ENCODE data around the gene CLN3. TPM values are rescaled to one million over a fixed set of nuclear protein-coding genes. Genes with fewer than 3 reads are reported as not detected.

Gene CLN3
- total and polyA plus RNA-seq, 2 of the 13 experiments (the other 11 are each of a cell fraction or from before 2014, with no cell fraction given), result 23.4 to 46.8 TPM

- no peak for TF ChIP-seq AKNA (CRISPR knock-in tag; IDR thresholded peaks at IDR 0.05; ENCODE audit: borderline replicate concordance)
- no peak for TF ChIP-seq SYNCRIP (IDR thresholded peaks at IDR 0.05; ENCODE audit: insufficient read depth, low read depth, low read length)
- no peak for TF ChIP-seq ATAD3A (CRISPR knock-in tag; IDR thresholded peaks at IDR 0.05)
- no peak for TF ChIP-seq ZNF761 (CRISPR knock-in tag; conservative IDR thresholded peaks at IDR 0.05)
- no peak for TF ChIP-seq ZEB1 (IDR thresholded peaks at IDR 0.05; ENCODE audit: insufficient replicate concordance, low read depth)
- TF ChIP-seq ZNF839 (CRISPR knock-in tag; IDR thresholded peaks at IDR 0.05; ENCODE audit: borderline replicate concordance), result no peak
- TF ChIP-seq DR1 (CRISPR knock-in tag; IDR thresholded peaks at IDR 0.05), result no peak
- TF ChIP-seq FUBP1 (CRISPR knock-in tag; IDR thresholded peaks at IDR 0.05; ENCODE audit: borderline replicate concordance), result no peak
- no peak for TF ChIP-seq IRF1 (CRISPR knock-in tag; IDR thresholded peaks at IDR 0.05; ENCODE audit: low read depth)
- TF ChIP-seq GMEB1 (CRISPR knock-in tag; IDR thresholded peaks at IDR 0.05; ENCODE audit: borderline replicate concordance), result no peak
- no peak for TF ChIP-seq MEIS2 (CRISPR knock-in tag; IDR thresholded peaks at IDR 0.05)
- TF ChIP-seq ZNF740 (CRISPR knock-in tag; IDR thresholded peaks at IDR 0.05), result no peak
- peak; percentile 71; the same call in 1 of the 2 replicates for TF ChIP-seq FOXJ3 (CRISPR knock-in tag; IDR thresholded peaks at IDR 0.05; ENCODE audit: borderline replicate concordance)
- no peak for TF ChIP-seq NCOA1 (CRISPR knock-in tag; IDR thresholded peaks at IDR 0.05)
- TF ChIP-seq ZNF281 (CRISPR knock-in tag; IDR thresholded peaks at IDR 0.05; ENCODE audit: borderline replicate concordance), result no peak
These were observed 36.6 kb upstream of the CLN3 start (continued) for GRCh38 chr16:28528463-28528867.

Measured in HepG2 (cell line).